ENCODE measurements around the gene SETX. TPM values are rescaled to one million over a fixed set of nuclear protein-coding genes. Genes with fewer than 3 reads are reported as not detected.
"Not testable (repeated sequence)": the region's sequence is repeated elsewhere in the genome, so short reads cannot be mapped to it uniquely, and the experiment has no call there.

The SETX gene, protein sequence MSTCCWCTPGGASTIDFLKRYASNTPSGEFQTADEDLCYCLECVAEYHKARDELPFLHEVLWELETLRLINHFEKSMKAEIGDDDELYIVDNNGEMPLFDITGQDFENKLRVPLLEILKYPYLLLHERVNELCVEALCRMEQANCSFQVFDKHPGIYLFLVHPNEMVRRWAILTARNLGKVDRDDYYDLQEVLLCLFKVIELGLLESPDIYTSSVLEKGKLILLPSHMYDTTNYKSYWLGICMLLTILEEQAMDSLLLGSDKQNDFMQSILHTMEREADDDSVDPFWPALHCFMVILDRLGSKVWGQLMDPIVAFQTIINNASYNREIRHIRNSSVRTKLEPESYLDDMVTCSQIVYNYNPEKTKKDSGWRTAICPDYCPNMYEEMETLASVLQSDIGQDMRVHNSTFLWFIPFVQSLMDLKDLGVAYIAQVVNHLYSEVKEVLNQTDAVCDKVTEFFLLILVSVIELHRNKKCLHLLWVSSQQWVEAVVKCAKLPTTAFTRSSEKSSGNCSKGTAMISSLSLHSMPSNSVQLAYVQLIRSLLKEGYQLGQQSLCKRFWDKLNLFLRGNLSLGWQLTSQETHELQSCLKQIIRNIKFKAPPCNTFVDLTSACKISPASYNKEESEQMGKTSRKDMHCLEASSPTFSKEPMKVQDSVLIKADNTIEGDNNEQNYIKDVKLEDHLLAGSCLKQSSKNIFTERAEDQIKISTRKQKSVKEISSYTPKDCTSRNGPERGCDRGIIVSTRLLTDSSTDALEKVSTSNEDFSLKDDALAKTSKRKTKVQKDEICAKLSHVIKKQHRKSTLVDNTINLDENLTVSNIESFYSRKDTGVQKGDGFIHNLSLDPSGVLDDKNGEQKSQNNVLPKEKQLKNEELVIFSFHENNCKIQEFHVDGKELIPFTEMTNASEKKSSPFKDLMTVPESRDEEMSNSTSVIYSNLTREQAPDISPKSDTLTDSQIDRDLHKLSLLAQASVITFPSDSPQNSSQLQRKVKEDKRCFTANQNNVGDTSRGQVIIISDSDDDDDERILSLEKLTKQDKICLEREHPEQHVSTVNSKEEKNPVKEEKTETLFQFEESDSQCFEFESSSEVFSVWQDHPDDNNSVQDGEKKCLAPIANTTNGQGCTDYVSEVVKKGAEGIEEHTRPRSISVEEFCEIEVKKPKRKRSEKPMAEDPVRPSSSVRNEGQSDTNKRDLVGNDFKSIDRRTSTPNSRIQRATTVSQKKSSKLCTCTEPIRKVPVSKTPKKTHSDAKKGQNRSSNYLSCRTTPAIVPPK (N-terminal part only)
- polyA plus RNA-seq (2013, experiment 1 of 2; ENCODE audit: insufficient read length): 25.9 TPM
- polyA plus RNA-seq (2013, experiment 2 of 2; ENCODE audit: insufficient read length): 24.6 TPM

DNA sequence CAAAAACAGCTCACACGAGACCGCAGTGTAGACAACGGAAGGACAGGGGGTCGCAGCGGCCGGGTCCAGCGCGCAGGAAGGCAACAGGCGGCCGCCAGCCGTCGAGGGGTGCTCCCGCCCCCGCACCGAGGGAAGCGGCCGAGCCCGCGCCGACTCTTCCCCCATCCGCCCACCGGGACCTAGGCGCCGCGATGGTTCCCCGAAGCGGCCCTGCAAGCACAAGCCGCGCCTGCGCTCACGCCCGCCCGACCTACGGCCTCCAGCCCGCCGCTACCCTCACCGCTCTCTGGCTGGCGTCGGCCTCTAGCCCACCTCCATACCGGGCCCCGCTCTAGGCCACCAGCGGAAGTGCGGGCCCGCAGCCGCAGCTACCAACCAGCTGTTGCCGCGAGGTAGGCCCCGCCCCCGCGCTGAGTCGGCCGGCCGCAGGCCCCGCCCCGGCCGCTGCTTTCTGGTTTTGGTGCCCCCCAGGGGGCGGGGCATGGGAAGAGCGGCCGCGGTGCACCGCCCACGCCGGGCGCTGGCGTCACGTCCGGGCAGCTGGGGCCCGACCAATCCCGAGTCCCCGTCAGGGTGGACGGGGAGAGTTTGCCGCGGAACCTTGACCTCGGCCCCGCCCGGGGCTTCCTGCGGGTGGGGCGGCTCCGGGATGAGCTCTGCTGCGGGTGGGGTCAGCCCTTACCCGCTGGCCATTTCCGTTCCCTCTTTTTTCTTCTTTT is at the start of gene SETX:
SETX (minus strand) TSS at position 350 of the 719 bp plus-strand sequence. CDS start 5,558 bp downstream, outside the sequence.
- DNase-seq: peak; percentile 97

DNA sequence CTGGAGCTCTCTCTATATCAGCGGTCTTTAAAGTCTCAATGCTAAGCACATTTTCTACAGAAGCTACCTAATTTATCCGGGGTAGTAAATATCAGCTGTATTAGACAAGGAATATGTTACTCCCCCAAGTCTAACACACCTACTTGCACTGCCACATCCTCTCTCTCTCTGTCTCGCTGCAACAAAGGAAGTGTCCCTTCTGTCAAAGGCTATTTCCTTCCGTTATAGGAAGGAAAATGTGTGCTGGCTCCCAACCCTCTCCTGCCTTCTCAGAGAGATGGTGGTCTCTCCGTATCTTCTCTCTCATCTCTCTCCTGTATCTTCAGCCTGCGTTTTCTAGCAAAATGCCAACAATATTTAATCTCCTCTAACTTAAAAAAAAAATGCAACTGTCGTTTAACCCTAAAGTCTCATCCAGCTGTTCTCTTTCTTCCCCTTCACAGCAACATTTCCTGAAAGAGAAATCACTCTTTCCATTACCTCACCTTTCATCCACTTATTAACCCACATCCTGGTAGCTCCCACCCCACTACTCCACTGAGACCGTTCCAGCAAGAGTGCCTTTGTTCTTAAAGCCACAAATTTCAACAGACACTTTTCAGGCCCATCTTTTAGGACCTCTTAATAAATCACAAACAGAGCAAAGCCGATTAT is 49.6 kb upstream of the SETX start:
- no peak for DNase-seq

DNA sequence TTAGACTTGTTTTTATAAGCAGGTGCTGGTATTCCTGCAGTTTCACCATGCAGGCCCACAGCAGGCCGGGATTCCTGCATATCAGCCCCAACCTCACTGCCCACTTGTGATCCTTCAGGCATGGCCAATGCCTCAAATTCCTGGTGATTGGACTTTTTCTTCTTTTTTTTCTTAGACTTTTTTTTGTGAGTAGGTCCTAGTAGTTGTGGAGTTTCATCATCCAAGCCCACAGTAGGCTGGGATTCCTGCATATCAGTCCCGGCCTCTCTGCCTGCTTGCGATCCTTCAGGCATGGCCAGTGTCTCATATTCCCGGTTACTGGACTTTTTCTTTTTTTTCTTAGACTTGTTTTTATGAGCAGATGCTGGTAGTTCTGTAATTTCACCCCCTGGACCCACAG is 47.0 kb upstream of the SETX start:
- DNase-seq: no peak

DNA sequence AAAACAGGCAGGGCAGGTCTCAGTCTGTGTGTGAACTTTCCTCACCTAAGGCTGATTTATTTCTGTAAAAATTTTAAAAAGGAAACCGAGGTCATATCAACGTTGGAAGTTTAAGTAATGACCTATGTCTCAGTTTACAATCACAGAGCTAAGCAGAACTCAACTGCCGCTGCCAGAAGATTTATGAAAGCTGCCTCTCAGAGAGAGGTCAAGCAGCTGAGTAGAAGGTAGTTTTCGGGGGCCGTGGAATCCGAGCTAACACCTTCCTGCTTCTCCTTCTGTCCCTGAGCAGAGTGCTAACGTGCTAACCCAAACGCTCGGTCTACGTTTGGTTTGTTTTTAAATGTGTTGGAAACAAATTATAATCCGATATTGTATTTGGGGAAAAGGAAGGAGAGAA is 40.8 kb upstream of the SETX start:
- DNase-seq: no peak

DNA sequence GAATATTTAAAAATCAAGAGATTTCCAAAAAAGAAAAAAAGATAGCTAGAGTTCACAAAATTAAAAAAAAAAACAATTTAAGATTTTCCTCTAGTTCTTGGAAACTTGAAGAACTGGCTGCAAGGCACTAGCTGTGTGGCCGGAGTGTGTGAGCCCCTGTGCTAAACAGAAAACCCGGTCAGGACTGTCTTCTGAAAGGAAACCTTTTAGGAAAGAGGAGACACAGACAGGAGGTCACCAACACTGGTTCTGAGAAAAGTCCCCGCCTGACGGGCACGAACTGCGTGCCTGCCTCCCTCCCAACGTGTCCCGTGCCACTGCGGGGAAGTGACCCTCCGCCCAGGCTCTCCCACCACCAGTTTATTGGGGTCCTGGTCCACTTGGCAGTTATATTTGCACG is 36.7 kb upstream of the SETX start:
- no peak for DNase-seq

DNA sequence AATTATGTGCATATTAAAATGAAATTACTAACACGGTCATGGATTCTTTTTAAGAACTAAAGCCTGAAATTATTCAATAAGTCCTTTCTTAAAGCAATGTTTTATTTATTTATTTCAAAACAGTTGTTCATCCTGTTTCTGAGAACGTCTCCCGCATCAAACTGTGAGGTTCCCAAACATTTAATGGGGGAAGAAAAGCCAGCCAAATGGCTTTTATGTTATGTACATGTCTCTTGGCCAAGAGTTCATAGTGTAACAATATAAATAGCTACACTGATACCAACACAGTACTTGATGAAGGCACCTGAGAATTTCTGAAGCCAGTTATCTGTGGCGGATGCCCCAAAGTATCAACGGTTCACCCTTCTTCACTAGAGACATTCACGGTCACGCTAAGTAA is 36.2 kb upstream of the SETX start:
- DNase-seq: no peak

DNA sequence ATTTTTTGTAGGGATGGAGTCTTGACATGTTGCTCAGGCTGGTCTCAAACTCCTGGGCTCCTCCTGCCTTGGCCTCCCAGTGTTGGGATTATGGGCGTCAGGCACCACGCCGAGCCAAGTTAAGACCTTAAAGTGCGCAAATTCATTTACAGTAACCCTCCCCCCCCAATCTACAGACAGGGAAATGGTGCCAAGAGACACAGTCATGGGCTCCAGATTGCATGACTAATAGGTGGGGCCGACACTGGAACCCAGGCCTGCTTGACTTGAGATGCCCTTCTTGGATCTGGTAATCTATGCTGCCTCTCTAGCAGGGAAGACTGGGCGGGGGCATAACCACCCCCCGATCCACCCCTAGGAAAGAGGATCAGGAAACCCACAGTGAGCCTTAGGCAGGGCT is 32.3 kb upstream of the SETX start:
- no peak for DNase-seq

DNA sequence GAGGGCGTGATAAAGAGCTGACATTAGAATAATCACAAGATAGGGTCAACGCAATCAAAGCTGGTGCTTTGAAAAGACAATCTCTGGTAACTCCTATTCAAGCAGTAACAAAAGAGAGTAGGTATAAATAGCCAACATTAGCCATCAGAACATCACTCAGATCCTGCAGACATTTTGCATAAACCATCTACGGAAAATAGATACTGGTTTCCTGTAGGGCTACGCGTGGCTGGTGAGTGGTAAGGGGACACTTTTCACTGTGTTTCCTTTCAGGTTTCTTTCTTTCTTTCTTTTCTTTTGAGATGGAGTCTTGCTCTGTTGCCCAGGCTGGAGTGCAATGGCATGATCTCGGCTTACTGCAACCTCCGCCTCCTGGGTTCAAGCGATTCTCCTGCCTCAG is 29.6 kb upstream of the SETX start:
- no peak for DNase-seq

DNA sequence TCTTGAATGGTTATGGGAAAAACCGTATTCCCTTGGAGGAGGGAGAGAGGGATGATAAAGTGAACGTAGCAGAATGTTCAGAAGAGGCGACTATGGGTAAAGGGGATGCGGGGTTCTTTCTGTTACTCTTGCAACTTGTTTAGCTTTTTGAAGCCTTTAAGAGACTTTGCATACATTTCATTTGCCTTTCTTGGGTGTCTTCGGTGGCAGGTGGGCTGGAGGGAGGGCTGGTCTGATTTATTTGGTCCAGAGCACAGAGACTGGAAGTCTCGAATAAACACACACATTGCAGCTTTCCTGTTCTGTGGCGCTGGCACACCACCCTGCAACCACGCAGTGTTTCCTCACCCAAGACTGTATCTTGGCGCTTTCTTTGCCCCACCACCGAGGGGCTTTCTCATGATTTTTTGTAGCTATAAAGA is 28.7 kb upstream of the SETX start:
- no peak for DNase-seq

DNA sequence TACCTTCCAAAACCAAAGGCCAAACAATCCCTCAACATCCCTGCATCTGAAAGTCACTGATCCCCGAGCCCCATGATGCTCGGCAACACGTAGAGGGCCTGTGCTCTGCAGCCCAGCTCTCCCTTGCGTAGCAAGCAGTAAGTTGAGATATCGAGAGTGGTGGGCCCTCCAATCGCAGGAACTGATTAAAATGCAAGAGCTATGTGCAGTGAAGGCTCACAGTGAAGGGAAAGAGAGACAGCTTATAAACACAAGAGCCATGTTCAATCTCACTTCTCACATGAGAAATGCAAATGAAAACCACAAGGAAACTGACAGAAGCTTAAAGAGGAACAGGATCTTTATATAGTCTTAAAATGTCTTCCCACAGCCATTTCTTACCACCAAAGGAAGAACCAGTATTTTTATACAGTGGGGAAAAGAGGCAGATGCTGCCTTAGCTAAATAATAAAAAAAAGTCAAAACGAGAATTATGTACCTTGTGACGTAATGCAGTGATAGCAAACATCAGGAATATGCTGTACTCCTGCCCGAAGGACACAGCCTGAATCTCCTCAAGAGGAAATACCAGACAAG is 27.3 kb upstream of the SETX start:
- no peak for DNase-seq

DNA sequence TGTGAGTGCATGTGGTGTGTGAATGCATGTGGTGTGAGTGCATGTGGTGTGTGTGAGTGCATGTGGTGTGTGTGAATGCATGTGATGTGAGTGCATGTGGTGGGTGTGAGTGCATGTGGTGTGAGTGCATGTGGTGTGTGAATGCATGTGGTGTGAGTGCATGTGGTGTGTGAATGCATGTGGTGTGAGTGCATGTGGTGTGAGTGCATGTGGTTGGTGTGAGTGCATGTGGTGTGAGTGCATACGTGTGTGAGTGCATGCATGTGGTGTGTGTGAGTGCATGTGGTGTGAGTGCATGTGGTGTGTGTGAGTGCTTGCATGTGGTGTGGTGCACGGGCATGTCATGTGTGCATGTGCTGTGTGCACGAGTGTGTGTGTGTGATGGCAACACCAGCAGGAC is 23.6 kb upstream of the SETX start:
- DNase-seq: not testable (repeated sequence)

DNA sequence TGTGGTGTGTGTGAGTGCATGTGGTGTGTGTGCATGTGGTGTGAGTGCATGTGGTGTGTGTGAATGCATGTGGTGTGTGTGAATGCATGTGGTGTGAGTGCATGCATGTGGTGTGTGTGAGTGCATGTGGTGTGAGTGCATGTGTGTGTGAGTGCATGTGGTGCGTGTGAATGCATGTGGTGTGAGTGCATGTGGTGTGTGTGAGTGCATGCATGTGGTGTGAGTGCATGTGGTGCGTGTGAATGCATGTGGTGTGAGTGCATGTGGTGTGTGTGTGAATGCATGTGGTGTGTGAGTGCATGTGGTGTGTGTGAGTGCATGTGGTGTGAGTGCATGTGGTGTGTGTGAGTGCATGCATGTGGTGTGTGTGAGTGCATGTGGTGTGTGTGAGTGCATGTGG is 23.0 kb upstream of the SETX start:
- DNase-seq: not testable (repeated sequence)

DNA sequence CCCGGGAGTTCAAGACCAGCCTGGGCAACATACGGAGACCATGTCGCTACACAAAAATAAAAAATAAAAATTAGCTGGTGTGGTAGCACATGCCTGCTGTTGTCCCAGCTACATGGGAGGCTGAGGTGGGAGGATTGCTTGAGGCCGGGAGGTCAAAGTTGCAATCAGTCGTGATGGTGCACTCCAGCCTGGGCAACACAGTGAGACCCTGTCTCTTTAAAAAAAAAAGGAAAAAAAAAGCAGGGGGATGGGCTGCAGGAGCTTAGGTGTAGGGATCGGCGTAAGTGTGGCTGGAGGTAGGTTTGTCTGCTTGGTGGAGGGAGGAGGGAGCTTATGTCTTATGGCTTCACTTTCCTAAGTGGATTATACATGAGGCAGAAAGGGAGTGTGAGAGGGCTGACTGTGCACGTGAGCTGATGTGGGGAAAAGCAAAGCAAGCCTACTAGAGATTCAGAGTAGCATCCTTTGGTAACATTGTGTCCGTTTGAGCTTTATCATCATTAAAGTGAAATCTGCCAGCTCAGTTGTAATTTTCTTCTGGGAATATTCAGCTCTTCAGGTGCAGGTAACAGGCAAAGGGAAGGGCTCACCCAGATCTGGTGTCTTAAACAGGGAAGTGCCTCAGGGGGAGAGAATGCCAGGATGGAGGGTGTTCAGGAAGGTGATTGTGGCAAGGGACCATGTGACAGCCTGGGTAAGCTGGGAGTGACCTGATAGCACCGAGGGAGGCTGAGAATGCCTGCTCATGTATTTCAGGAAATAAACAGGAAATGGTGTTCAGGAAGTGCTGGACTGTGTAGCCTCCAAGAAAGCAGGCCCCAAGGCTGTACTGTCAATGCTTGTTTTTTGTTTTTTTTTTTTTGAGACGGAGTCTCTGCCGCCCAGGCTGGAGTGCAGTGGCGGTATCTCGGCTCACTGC is 17.6 kb upstream of the SETX start:
- DNase-seq: peak; percentile 5

DNA sequence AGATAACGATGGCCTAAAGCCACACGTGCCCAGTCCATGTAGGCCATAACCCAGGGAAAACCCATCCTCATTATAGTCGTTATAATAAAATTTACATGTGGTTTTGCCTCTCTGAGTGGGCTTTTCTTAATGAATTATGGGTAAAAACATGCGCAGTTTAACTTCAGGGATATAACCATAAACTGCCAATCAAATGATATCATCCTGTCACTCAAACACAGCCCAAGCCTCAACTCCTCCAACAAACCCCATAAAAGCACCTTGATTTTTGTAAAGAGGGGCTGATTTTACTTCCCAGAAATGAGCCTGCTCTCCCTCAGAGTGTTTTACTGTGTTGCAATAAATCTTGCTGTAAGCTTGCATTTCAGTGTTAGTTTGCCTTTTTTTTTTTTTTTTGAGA is 15.8 kb upstream of the SETX start:
- no peak for DNase-seq

DNA sequence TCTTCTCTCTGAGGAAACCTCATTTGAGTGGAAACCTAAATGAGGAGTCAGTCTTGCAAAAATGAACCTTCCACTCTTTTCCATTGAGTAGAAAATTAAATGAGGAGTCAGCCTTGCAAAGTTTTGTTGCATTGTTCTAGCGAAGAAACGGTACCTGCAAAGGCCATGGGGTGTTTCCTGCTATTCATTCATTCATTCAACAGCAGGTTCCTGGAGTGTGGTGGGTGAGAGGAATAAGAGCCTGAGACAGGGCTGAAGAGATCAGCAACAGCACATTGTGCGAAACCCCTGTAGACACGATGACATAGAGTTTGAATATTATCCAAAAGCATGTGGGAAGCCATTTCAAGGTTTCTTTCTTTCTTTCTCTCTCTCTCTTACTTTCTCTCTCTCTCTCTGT is 14.6 kb upstream of the SETX start:
- DNase-seq: no peak

DNA sequence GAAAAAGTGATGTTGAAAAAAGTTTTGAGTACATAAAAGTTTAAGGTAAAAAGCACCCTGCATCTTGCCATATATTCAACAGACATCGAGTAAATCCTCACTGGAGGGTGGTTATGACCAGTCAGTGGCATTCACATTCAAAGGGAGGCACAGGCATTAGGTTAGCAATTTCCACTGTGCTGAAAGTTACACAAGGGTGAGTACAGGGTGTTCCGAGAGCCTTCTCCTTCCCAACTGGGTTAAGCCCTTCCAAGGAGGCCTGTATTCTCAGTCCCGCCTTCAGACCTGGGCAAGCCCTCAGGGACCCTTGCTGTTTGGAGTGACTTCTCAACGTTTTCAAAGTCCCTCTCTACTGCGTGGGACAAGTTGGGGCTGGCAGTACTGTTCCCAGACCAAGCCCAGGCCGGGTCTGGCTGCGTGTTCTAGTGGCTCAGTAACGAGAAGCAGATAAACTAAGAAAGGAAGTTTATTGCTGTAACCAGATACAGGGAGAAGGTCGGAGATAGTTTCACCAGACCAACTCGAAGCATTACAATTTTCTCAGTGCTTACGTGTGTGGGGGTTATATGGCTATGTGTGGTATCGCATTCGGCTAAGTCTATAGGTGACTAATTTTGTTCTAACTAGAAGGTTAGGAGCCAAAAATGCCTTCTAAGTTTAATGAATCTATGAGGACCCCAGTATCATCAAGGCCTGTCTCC is 13.0 kb upstream of the SETX start:
- DNase-seq: no peak

DNA sequence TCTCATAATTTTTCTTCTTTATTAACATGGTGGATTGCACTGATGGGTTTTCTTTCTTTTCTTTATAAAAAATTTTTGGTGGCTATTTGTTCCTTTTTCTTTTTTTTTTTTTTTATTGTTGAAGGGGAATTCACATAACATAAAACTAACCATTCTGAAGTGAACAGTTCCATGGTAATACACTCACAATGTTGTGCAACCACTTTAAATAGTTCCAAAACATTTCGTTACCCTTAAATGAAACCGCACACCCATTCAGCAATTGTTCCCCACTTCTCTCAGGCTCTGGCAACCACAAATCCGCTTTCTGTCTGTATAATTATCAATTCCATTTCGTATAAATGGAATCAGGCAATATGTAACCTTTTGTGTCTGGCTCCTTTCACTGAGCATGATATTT is 11.7 kb upstream of the SETX start:
- no peak for DNase-seq

DNA sequence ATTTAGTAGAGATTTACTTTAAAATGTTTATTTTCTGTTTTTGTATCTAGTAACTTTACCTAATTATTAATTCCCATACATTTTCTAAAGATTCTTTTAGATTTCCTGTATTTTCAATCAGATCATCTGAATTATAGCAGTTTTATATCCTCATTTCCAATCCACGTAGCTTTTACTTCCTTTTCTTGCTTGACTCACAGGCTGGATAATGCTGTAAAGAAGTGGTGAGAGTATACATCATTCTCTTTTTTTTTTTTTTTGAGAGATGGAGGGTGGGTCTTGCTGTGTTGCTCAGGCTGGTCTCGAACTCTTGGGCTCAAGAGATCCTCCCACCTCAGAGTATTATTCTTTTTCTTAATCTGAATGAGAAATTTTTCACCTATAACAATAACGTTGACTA is 11.2 kb upstream of the SETX start:
- DNase-seq: no peak

DNA sequence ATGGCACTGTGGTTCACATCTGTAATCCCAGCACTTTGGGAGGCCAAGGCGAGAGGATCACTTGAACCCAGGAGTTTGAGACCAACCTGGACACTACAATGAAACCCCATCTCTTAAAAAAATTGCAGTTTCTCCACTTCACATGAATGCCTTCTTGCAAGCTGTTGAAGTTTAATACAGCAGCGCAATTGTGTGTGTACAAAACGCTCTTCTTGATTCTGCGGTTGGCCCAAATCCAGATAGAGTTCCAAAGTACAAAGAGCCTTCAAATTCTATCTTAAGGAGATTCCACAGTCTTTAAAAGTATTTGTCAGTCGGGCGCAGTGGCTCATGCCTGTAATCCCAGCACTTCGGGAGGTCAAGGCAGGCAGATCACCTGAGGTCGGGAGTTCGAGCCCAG is 9.3 kb upstream of the SETX start:
- no peak for DNase-seq
